OCI-LY1 (cell line): ENCODE data around the gene LTBP2.

Source experiments
- EZH2 ChIP-seq: fragments of 200-600 bp; sonication (generic), shearing (Covaris generic); IDR thresholded peaks from 2 replicates; pipeline ENCODE4 v1.8.0; 2017; ENCODE audit warnings: borderline replicate concordance, mixed run types, mild to moderate bottlenecking, antibody characterized with exemption, low read length, moderate library complexity, mixed read lengths
- TF ChIP-seq, protein P1 (sequence below): fragments of 200-600 bp; sonication (generic), shearing (Covaris generic); IDR thresholded peaks from 2 replicates; pipeline ENCODE4 v1.5.1; 2017; ENCODE audit warnings: mild to moderate bottlenecking, antibody characterized with exemption, low read length, moderate library complexity, mixed read lengths

DNA sequence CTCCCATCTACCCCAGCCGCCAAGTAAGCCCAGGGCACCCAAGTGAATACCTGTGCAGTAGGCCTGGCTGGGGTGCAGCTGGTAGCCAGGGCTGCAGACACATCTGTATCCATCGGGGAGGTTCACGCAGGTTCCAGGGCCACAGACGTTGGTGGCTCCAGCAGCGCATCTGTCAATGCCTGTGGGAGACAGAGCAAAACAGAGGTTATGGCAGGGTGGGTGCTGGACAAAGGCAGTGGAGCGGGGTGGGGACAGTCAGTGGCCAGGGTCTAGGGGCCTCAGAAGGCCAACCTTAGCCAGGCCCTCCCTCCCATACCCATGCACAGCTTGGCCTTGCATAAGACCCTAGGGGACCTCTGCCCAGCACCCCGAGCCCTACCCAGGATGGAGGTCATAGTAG lies 89.3 kb downstream of the LTBP2 start:
- TF ChIP-seq, protein P1, sequence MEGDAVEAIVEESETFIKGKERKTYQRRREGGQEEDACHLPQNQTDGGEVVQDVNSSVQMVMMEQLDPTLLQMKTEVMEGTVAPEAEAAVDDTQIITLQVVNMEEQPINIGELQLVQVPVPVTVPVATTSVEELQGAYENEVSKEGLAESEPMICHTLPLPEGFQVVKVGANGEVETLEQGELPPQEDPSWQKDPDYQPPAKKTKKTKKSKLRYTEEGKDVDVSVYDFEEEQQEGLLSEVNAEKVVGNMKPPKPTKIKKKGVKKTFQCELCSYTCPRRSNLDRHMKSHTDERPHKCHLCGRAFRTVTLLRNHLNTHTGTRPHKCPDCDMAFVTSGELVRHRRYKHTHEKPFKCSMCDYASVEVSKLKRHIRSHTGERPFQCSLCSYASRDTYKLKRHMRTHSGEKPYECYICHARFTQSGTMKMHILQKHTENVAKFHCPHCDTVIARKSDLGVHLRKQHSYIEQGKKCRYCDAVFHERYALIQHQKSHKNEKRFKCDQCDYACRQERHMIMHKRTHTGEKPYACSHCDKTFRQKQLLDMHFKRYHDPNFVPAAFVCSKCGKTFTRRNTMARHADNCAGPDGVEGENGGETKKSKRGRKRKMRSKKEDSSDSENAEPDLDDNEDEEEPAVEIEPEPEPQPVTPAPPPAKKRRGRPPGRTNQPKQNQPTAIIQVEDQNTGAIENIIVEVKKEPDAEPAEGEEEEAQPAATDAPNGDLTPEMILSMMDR, result no peak
- no peak for TF ChIP-seq EZH2
